Neural progenitor cell (in vitro differentiated cells): ENCODE results near the gene TP53BP2. TPM values are rescaled to one million over a fixed set of nuclear protein-coding genes. Genes with fewer than 3 reads are reported as not detected.

ENCODE experiments used
- DNase-seq: peaks from one replicate; pipeline ENCODE4 v3.0.0-alpha.2; 2016; ENCODE audit warnings: low spot score
- H2AFZ ChIP-seq: fragments of 200-600 bp; sonication (generic); replicated peaks from 2 replicates; pipeline ENCODE4 v1.6.1; 2016; ENCODE audit warnings: antibody characterized with exemption
- H3F3A ChIP-seq: fragments of 200-600 bp; sonication (generic); 2 replicates; pipeline ENCODE4 v1.6.1; 2016; ENCODE audit warnings: antibody characterized with exemption, low read depth
- H3K27ac ChIP-seq: fragments of 200-600 bp; sonication (generic); 2 replicates; pipeline ENCODE4 v1.5.1; 2016; ENCODE audit warnings: mild to moderate bottlenecking
- H3K27me3 ChIP-seq: fragments of 200-600 bp; sonication (generic); 2 replicates; pipeline ENCODE4 v1.6.1; 2016; ENCODE audit warnings: mild to moderate bottlenecking, moderate library complexity
- H3K36me3 ChIP-seq: fragments of 200-600 bp; sonication (generic); 2 replicates; pipeline ENCODE4 v1.5.1; 2016
- H3K4me1 ChIP-seq: fragments of 200-600 bp; sonication (generic); 2 replicates; pipeline ENCODE4 v1.6.1; 2016; ENCODE audit warnings: mixed run types
- H3K4me2 ChIP-seq: fragments of 200-600 bp; sonication (generic); 2 replicates; pipeline ENCODE4 v1.6.1; 2016
- H3K4me3 ChIP-seq: fragments of 200-600 bp; sonication (generic); 2 replicates; pipeline ENCODE4 v1.5.1; 2016
- H3K79me2 ChIP-seq: fragments of 200-600 bp; sonication (generic); 2 replicates; pipeline ENCODE4 v1.6.1; 2016; ENCODE audit warnings: low read depth
- H3K9ac ChIP-seq: fragments of 200-600 bp; sonication (generic); 2 replicates; pipeline ENCODE4 v1.6.1; 2016
- H3K9me3 ChIP-seq: fragments of 200-600 bp; sonication (generic); 2 replicates; pipeline ENCODE4 v1.5.1; 2016; ENCODE audit warnings: low read depth
- H4K20me1 ChIP-seq: fragments of 200-600 bp; sonication (generic); 2 replicates; pipeline ENCODE4 v1.6.1; 2016; ENCODE audit warnings: low read depth
- H3K27ac Mint-ChIP-seq: 3 replicates; pipeline ENCODE4 v1.8.0; 2021; ENCODE audit warnings: mixed read lengths
- H3K27me3 Mint-ChIP-seq: 2 replicates; pipeline ENCODE4 v1.8.0; 2022; ENCODE audit warnings: low read depth, mild to moderate bottlenecking, inconsistent platforms, moderate library complexity, mixed read lengths; ENCODE audit not compliant: insufficient read depth
- H3K36me3 Mint-ChIP-seq: 3 replicates; pipeline ENCODE4 v1.8.0; 2021; ENCODE audit warnings: mixed read lengths
- H3K4me1 Mint-ChIP-seq: 3 replicates; pipeline ENCODE4 v1.8.0; 2021; ENCODE audit warnings: mixed read lengths
- H3K4me3 Mint-ChIP-seq: 3 replicates; pipeline ENCODE4 v1.8.0; 2021; ENCODE audit warnings: mild to moderate bottlenecking, moderate library complexity, mixed read lengths
- H3K9me3 Mint-ChIP-seq: 3 replicates; pipeline ENCODE4 v1.8.0; 2020; ENCODE audit warnings: mixed read lengths
- CTCF ChIP-seq: fragments of 200-600 bp; sonication (generic); IDR thresholded peaks from 2 replicates; pipeline ENCODE4 v1.5.1; 2017; ENCODE audit warnings: antibody characterized with exemption, mild to moderate bottlenecking
- EZH2 ChIP-seq: fragments of 200-600 bp; sonication (generic); IDR thresholded peaks from 2 replicates; pipeline ENCODE4 v1.6.1; 2017; ENCODE audit warnings: antibody characterized with exemption, mild to moderate bottlenecking, moderate library complexity
- EZH2phosphoT487 ChIP-seq: fragments of 200-600 bp; sonication (generic); IDR thresholded peaks from 2 replicates; pipeline ENCODE4 v1.6.1; 2017; ENCODE audit warnings: antibody characterized with exemption
- total RNA-seq: library from RNA; depleted of rRNA; stranded (reverse); fragments of >200 nt; gene quantifications from 2 replicates; pipeline ENCODE4 v1.2.3, GENCODE V29; 2015; ENCODE audit warnings: low replicate concordance

Gene TP53BP2
- total RNA-seq, 1 donor from 2014 or later = 56.3 TPM

- Mint-ChIP-seq H3K27me3 (peaks cover 3% of the 10 kb centered on the region), H3K4me1 (peaks cover 16% of the 10 kb centered on the region)
These were observed 111.6 kb downstream of the TP53BP2 start for GRCh38 chr1:223733898-223734852.

GRCh38 chr1:223732993-223733798 lies 112.6 kb downstream of the TP53BP2 start:
- no peak overlapping the region for H3K4me3 Mint-ChIP-seq
- no peak for DNase-seq
- Histone ChIP-seq H3K9ac (no peak overlapping the region), H3K79me2 (no peaks in the 10 kb centered on the region), H3K4me1 (peaks cover 13% of the 10 kb centered on the region), H3K27me3 (peaks cover 7% of the 10 kb centered on the region), H3K4me3 (no peak overlapping the region), H3K36me3 (no peaks in the 10 kb centered on the region), H4K20me1 (peaks cover 8% of the 10 kb centered on the region), H3F3A (peaks cover 11% of the 10 kb centered on the region), H2AFZ (no peak overlapping the region), H3K9me3 (no peaks in the 10 kb centered on the region), H3K4me2 (peak overlapping the region; percentile 24), H3K27ac (peak overlapping the region; percentile 40)
- H3K36me3 Mint-ChIP-seq = peaks cover 30% of the 10 kb centered on the region
- peaks cover 4% of the 10 kb centered on the region for H3K27me3 Mint-ChIP-seq
- no peaks in the 10 kb centered on the region for H3K9me3 Mint-ChIP-seq
- no peak overlapping the region for H3K27ac Mint-ChIP-seq
- TF ChIP-seq EZH2 (no peak), EZH2phosphoT487 (no peak), CTCF (no peak)
- H3K4me1 Mint-ChIP-seq = peaks cover 16% of the 10 kb centered on the region

More at GRCh38 chr1:223733898-223734852, 111.6 kb downstream of the TP53BP2 start:
- peak; percentile 14 for DNase-seq
- Histone ChIP-seq H3K27ac (peak overlapping the region; percentile 40), H3K9ac (no peak overlapping the region), H3K27me3 (peaks cover 7% of the 10 kb centered on the region), H3F3A (peaks cover 11% of the 10 kb centered on the region), H4K20me1 (peaks cover 8% of the 10 kb centered on the region), H3K4me1 (peaks cover 13% of the 10 kb centered on the region), H3K9me3 (no peaks in the 10 kb centered on the region), H3K4me3 (no peak overlapping the region), H3K79me2 (no peaks in the 10 kb centered on the region), H3K4me2 (peak overlapping the region; percentile 24), H2AFZ (no peak overlapping the region), H3K36me3 (no peaks in the 10 kb centered on the region)
- no peak for TF ChIP-seq EZH2
- TF ChIP-seq CTCF = no peak
- TF ChIP-seq EZH2phosphoT487 = no peak
- H3K4me3 Mint-ChIP-seq = no peak overlapping the region
- peak overlapping the region; percentile 76 for H3K27ac Mint-ChIP-seq
- H3K36me3 Mint-ChIP-seq = peaks cover 25% of the 10 kb centered on the region
- no peaks in the 10 kb centered on the region for H3K9me3 Mint-ChIP-seq

GRCh38 chr1:223731133-223731770 lies 114.5 kb downstream of the TP53BP2 start:
- no peak overlapping the region for H3K9ac ChIP-seq
- DNase-seq = no peak
- H3K36me3 Mint-ChIP-seq = peaks cover 39% of the 10 kb centered on the region

More at GRCh38 chr1:223731133-223731770, 114.5 kb downstream of the TP53BP2 start:
- Histone ChIP-seq H3K4me2 (no peak overlapping the region), H3K79me2 (no peaks in the 10 kb centered on the region), H3K9me3 (no peaks in the 10 kb centered on the region), H3K27ac (no peak overlapping the region), H3F3A (peaks cover 11% of the 10 kb centered on the region), H4K20me1 (peaks cover 8% of the 10 kb centered on the region), H3K36me3 (no peaks in the 10 kb centered on the region), H3K4me1 (peaks cover 13% of the 10 kb centered on the region), H3K4me3 (no peak overlapping the region), H2AFZ (no peak overlapping the region), H3K27me3 (peaks cover 7% of the 10 kb centered on the region)
- Mint-ChIP-seq H3K9me3 (no peaks in the 10 kb centered on the region), H3K27ac (peak overlapping the region; percentile 79), H3K4me1 (peaks cover 30% of the 10 kb centered on the region), H3K4me3 (no peak overlapping the region), H3K27me3 (peaks cover 10% of the 10 kb centered on the region)
- TF ChIP-seq EZH2phosphoT487 (no peak), EZH2 (no peak), CTCF (no peak)
